ENCODE results near the gene IGLL1.
"Not testable (repeated sequence)": the region's sequence is repeated elsewhere in the genome, so short reads cannot be mapped to it uniquely, and the experiment has no call there.

DNA sequence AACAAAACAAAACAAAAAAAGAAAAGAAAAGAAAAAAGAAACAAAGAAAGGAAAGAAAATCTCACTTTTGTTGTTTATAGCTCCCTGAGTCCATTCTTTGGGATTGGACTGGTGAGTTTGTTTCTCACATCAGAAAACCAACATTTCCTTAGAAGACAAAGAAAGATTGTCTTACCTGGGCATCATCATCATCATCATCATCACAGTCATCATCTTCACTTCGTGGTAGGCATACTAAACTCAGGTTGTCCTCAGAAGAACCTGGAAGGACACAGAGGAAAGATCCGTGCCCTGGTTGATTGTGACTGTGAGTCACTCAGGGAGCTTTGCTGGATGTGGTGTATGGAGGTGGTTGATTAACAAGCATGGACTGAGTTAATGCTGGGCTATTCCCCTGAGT lies 41.8 kb upstream of the IGLL1 start:
- TF ChIP-seq CTCF, POLR2A (IDR thresholded peaks at IDR 0.05): not testable (repeated sequence)

Data from testis (tissue), 2 donors.